H1 (cell line): ENCODE results near the gene PDZK1IP1.

Experiments used
- CTCF ChIP-seq, 3 experiments: IDR thresholded peaks; 1 replicate in 2 of 3; 2 replicates in 1 of 3; pipeline versions ENCODE4 v1.5.1 to v1.6.1; 2011; ENCODE audit warnings: low read length in 3 of 3, mild to moderate bottlenecking in 3 of 3, inconsistent platforms in 2 of 3, low read depth in 1 of 3, moderate library complexity in 1 of 3; ENCODE audit not compliant: insufficient read depth in 1 of 3; ENCODE audit errors: control extremely low read depth in 1 of 3
- EZH2 ChIP-seq: fragments of 200-600 bp; sonication (generic); IDR thresholded peaks from 2 replicates; pipeline ENCODE4 v1.7.1; 2012; ENCODE audit warnings: low read depth, mild to moderate bottlenecking, moderate library complexity, low read length, inconsistent platforms; ENCODE audit not compliant: severe bottlenecking
- JUN ChIP-seq: IDR thresholded peaks from 2 replicates; pipeline ENCODE4 v1.6.1; 2011; ENCODE audit warnings: low read depth, mild to moderate bottlenecking, improper control_type of control experiment, low read length
- POU5F1 ChIP-seq: IDR thresholded peaks from 2 replicates; pipeline ENCODE4 v1.6.1; 2011; ENCODE audit warnings: low read depth, mild to moderate bottlenecking, low read length, moderate library complexity

- TF ChIP-seq EZH2 (no peak), POU5F1 (no peak), CTCF (IDR thresholded peaks at IDR 0.05; ENCODE audit: control extremely low read depth in 1 of 3, insufficient read depth in 1 of 3, low read depth in 1 of 3, low read length in 3 of 3) (no peak), JUN (no peak)
Measured at GRCh38 chr1:47182676-47183235, 7.1 kb downstream of the PDZK1IP1 start.
